Measurements from ENCODE around the gene TMEM237.
"Not testable (repeated sequence)": the region's sequence is repeated elsewhere in the genome, so short reads cannot be mapped to it uniquely, and the experiment has no call there.

The TMEM237 gene

GRCh38 chr2:201643216-201643890 lies at the start of gene TMEM237:
Gene TMEM237 (minus strand): TSS chr2:201643503. CDS start chr2:201643400, 103 bp downstream.
- DNase-seq: peak in 1 of 2 experiments; percentile 51

GRCh38 chr2:201685156-201685555 lies 41.9 kb upstream of the TMEM237 start:
- DNase-seq: no peak

GRCh38 chr2:201680743-201681142 lies 37.4 kb upstream of the TMEM237 start:
- no peak for DNase-seq

GRCh38 chr2:201678401-201678800 lies 35.1 kb upstream of the TMEM237 start:
- no peak for DNase-seq

- no peak for DNase-seq
These were observed 32.2 kb upstream of the TMEM237 start for GRCh38 chr2:201675454-201675853.

- DNase-seq: no peak
These were observed 31.5 kb upstream of the TMEM237 start for GRCh38 chr2:201674794-201675193.

GRCh38 chr2:201674298-201674697 lies 31.0 kb upstream of the TMEM237 start:
- no peak for DNase-seq

- no peak for DNase-seq
These were observed 30.2 kb upstream of the TMEM237 start for GRCh38 chr2:201673546-201673945.

- not testable (repeated sequence) for DNase-seq
These were observed 27.9 kb upstream of the TMEM237 start for GRCh38 chr2:201671205-201671604.

GRCh38 chr2:201669865-201670264 lies 26.6 kb upstream of the TMEM237 start:
- no peak for DNase-seq

GRCh38 chr2:201668402-201668910 lies 25.2 kb upstream of the TMEM237 start:
- DNase-seq: no peak

GRCh38 chr2:201664334-201664733 lies 21.0 kb upstream of the TMEM237 start:
- no peak for DNase-seq

- no peak for DNase-seq
These were observed 18.1 kb upstream of the TMEM237 start for GRCh38 chr2:201661366-201661765.

- no peak for DNase-seq
These were observed 17.1 kb upstream of the TMEM237 start for GRCh38 chr2:201660293-201660895.

GRCh38 chr2:201656740-201657139 lies 13.4 kb upstream of the TMEM237 start:
- no peak for DNase-seq

- DNase-seq: no peak
These were observed 12.8 kb upstream of the TMEM237 start for GRCh38 chr2:201656102-201656501.

- DNase-seq: no peak
These were observed 11.5 kb upstream of the TMEM237 start for GRCh38 chr2:201654616-201655384.

- no peak for DNase-seq
These were observed 9.9 kb upstream of the TMEM237 start for GRCh38 chr2:201653221-201653620.

- no peak for DNase-seq
These were observed 6.1 kb upstream of the TMEM237 start for GRCh38 chr2:201649442-201649841.

- DNase-seq: no peak
These were observed 4.1 kb upstream of the TMEM237 start for GRCh38 chr2:201647431-201647830.

- no peak for DNase-seq
These were observed 698 bp upstream of the TMEM237 start for GRCh38 chr2:201644001-201644400.

GRCh38 chr2:201642579-201643215 lies 606 bp downstream of the TMEM237 start:
- DNase-seq: peak; percentile 75 to 85

- no peak for DNase-seq
These were observed 1.2 kb downstream of the TMEM237 start for GRCh38 chr2:201642086-201642578.
